ENCODE results near the gene ARMCX6.

DNA sequence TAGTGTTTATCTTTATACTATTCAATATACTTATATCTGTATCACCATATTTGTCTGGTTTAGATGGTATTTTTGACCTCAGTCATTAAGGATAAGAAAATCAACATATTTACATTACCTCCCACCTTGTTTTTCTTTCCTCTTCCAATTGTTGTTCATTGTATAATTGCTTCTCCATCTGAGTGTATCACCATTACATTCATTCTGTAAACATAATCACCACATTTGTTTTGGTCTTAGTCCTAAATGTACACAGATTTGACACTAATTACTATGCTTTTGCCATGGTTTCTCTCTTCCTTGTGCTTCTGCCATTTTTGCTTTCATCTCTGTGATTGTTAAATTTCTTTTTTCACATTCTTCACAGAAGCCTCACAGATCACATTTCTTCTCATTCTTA, 12.7 kb downstream of the ARMCX6 start:
- TF ChIP-seq CTCF (IDR thresholded peaks at IDR 0.05 in 8 of 11, conservative IDR thresholded peaks at IDR 0.05 in 3 of 11): no peak
- no peak for TF ChIP-seq POLR2AphosphoS5 (IDR thresholded peaks at IDR 0.05)
- no peak for TF ChIP-seq POLR2A (IDR thresholded peaks at IDR 0.05)
